Vagina (tissue), 2 donors: ENCODE measurements around the gene NTM.

Source experiments
- CTCF ChIP-seq, 3 experiments: fragments of 450-650 bp in 2 of 3; fragments of 200-600 bp in 1 of 3; sonication (generic) in 1 of 3; IDR thresholded peaks; one replicate each; pipeline ENCODE4 v1.5.1; 2017 to 2019; ENCODE audit warnings: antibody characterized with exemption in 3 of 3, mild to moderate bottlenecking in 2 of 3, moderate library complexity in 2 of 3
- POLR2A ChIP-seq, 2 donors: fragments of 450-650 bp; IDR thresholded peaks; one replicate each; pipeline ENCODE4 v1.6.1; 2017; ENCODE audit warnings: antibody characterized with exemption in 2 of 2, mild to moderate bottlenecking in 2 of 2, moderate library complexity in 2 of 2
- POLR2AphosphoS5 ChIP-seq, 2 donors: sonication (generic); formaldehyde crosslinking; IDR thresholded peaks; one replicate each; pipeline ENCODE4 v1.9.0; 2017; ENCODE audit warnings: antibody characterized with exemption in 2 of 2, mild to moderate bottlenecking in 2 of 2, low read depth in 1 of 2; ENCODE audit not compliant: insufficient read depth in 1 of 2

GRCh38 chr11:132234878-132235277, 864.5 kb downstream of the NTM start:
- TF ChIP-seq CTCF (IDR thresholded peaks at IDR 0.05) = no peak
- TF ChIP-seq POLR2AphosphoS5 (IDR thresholded peaks at IDR 0.05; ENCODE audit: insufficient read depth in 1 of 2, low read depth in 1 of 2) = no peak
- no peak for TF ChIP-seq POLR2A (IDR thresholded peaks at IDR 0.05)
